ENCODE data around the gene CADPS2.

Gene CADPS2

DNA sequence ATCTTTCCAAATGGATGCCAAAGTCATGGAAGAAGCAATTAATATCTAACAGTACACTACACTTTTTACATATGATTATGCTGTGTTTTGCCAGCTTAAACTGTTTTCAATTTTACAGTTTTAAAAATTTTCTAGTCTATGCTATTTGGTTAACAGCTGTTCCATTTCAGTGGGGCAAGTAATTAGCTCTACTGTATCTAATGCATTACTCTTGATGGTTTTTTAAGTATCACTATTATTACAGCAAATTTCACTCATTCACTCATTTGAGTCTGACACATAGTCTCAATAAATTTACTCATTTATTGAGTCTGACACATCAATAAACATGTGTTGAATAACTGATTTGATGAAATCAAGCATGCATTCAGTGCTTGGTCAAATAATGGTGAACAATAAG, 343.1 kb downstream of the CADPS2 start:
- Histone ChIP-seq H3K27ac (ENCODE audit: low read depth, low read length, poor library complexity, severe bottlenecking) (no peak overlapping the region), H3K9me2 (ENCODE audit: low read depth, low read length) (no peaks in the 10 kb centered on the region), H3K36me3 (ENCODE audit: insufficient read depth, low read length) (no peaks in the 10 kb centered on the region), H3K9ac (ENCODE audit: low read length) (no peak overlapping the region), H3K27me3 (ENCODE audit: insufficient read depth, low read length) (no peaks in the 10 kb centered on the region), H3K4me2 (ENCODE audit: low read length) (no peak overlapping the region), H3F3A (ENCODE audit: insufficient read depth, low read length) (no peaks in the 10 kb centered on the region), H3K79me2 (ENCODE audit: insufficient read depth, low read length) (no peaks in the 10 kb centered on the region), H3K4me1 (ENCODE audit: insufficient read depth, low read length, severe bottlenecking) (peaks cover 9% of the 10 kb centered on the region), H3K9me3 (ENCODE audit: low read length) (no peaks in the 10 kb centered on the region), H2AFZ (ENCODE audit: low read length) (no peak overlapping the region), H3K4me3 (ENCODE audit: low read depth, low read length, poor library complexity, severe bottlenecking) (no peak overlapping the region), H4K20me1 (ENCODE audit: insufficient read depth, low read length) (no peaks in the 10 kb centered on the region)
- no peak for TF ChIP-seq EZH2 (IDR thresholded peaks at IDR 0.05; ENCODE audit: borderline replicate concordance, low read length)
- TF ChIP-seq, protein P1, sequence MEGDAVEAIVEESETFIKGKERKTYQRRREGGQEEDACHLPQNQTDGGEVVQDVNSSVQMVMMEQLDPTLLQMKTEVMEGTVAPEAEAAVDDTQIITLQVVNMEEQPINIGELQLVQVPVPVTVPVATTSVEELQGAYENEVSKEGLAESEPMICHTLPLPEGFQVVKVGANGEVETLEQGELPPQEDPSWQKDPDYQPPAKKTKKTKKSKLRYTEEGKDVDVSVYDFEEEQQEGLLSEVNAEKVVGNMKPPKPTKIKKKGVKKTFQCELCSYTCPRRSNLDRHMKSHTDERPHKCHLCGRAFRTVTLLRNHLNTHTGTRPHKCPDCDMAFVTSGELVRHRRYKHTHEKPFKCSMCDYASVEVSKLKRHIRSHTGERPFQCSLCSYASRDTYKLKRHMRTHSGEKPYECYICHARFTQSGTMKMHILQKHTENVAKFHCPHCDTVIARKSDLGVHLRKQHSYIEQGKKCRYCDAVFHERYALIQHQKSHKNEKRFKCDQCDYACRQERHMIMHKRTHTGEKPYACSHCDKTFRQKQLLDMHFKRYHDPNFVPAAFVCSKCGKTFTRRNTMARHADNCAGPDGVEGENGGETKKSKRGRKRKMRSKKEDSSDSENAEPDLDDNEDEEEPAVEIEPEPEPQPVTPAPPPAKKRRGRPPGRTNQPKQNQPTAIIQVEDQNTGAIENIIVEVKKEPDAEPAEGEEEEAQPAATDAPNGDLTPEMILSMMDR (IDR thresholded peaks at IDR 0.05; ENCODE audit: low read length): no peak

DNA sequence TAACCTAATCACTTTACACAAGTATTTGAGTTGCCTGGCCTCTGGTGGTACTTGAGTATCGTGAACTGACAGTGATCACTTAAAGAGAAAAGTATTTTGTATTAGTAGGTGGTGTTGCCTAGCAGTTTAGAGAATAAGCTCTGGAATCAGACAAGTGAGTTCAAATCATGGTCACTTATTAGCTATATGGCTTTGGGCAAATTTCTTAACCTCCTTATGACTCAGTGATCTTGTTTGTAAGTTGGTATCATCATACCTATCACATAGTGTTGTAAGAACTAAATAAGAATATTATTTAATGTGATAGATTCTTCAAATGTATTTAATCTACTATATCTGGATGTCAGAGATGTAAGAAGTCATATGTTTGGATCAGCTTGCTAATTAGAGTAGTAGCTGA, 351.2 kb downstream of the CADPS2 start:
- no peak overlapping the region for H2AFZ ChIP-seq (ENCODE audit: low read length)
- no peaks in the 10 kb centered on the region for H3K27me3 ChIP-seq (ENCODE audit: insufficient read depth, low read length)
- no peak overlapping the region for H3K9ac ChIP-seq (ENCODE audit: low read length)
- no peaks in the 10 kb centered on the region for H3K79me2 ChIP-seq (ENCODE audit: insufficient read depth, low read length)
- H3K27ac ChIP-seq (ENCODE audit: low read depth, low read length, poor library complexity, severe bottlenecking): no peak overlapping the region
- no peaks in the 10 kb centered on the region for H3F3A ChIP-seq (ENCODE audit: insufficient read depth, low read length)
- H3K4me2 ChIP-seq (ENCODE audit: low read length): no peak overlapping the region
- H3K36me3 ChIP-seq (ENCODE audit: insufficient read depth, low read length): no peaks in the 10 kb centered on the region
- no peak for TF ChIP-seq EZH2 (IDR thresholded peaks at IDR 0.05; ENCODE audit: borderline replicate concordance, low read length)
- TF ChIP-seq, protein P1 (IDR thresholded peaks at IDR 0.05; ENCODE audit: low read length): no peak
- H3K9me2 ChIP-seq (ENCODE audit: low read depth, low read length): no peaks in the 10 kb centered on the region
- no peak overlapping the region for H3K4me3 ChIP-seq (ENCODE audit: low read depth, low read length, poor library complexity, severe bottlenecking)
- H3K9me3 ChIP-seq (ENCODE audit: low read length): no peaks in the 10 kb centered on the region
- no peaks in the 10 kb centered on the region for H4K20me1 ChIP-seq (ENCODE audit: insufficient read depth, low read length)
- no peaks in the 10 kb centered on the region for H3K4me1 ChIP-seq (ENCODE audit: insufficient read depth, low read length, severe bottlenecking)

DNA sequence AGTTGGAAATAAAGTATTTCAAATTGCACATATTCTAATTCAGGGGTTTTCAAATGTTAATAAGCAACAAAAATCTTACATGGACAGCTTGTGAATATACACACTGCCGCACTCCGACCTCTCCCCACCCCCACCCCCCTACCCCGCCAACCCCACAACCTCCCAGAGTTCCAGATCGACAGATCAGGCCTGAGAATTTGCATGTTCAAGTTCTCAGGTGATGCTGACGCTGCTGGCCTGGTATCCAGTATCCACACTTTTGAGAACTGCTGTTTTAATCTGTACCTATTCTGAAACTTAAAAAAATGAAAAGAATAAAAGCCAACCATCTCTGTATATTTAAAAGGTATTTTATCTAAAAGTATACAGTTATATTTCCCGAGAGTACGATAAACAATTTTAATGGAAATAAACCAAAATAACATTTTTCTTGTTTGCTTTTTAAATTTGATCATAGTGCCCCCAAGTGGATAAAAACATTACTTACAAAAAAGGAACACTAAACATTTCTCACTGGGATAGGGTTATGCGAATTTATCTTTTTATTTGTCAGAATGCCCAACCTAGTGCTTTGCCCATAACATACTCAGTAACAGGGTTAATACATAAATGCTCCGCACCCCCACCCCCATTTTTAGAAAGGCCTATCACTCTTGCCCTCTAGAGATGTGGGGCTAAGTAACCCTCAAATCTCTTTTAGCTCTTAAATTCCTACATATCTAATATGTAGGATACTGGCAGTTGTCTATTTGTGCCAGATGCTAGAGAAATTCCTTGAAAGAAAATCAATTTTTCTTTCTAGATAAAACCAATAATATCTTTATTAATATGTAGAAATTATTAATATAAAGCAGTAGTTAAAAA, 353.6 kb downstream of the CADPS2 start:
- H3K36me3 ChIP-seq (ENCODE audit: insufficient read depth, low read length): no peaks in the 10 kb centered on the region
- H3F3A ChIP-seq (ENCODE audit: insufficient read depth, low read length): no peaks in the 10 kb centered on the region
- no peaks in the 10 kb centered on the region for H4K20me1 ChIP-seq (ENCODE audit: insufficient read depth, low read length)
- H3K4me1 ChIP-seq (ENCODE audit: insufficient read depth, low read length, severe bottlenecking): no peaks in the 10 kb centered on the region
- no peak overlapping the region for H2AFZ ChIP-seq (ENCODE audit: low read length)
- TF ChIP-seq, protein P1 (IDR thresholded peaks at IDR 0.05; ENCODE audit: low read length): peak; percentile 70
- TF ChIP-seq EZH2 (IDR thresholded peaks at IDR 0.05; ENCODE audit: borderline replicate concordance, low read length): no peak
- H3K79me2 ChIP-seq (ENCODE audit: insufficient read depth, low read length): no peaks in the 10 kb centered on the region
- no peak overlapping the region for H3K4me3 ChIP-seq (ENCODE audit: low read depth, low read length, poor library complexity, severe bottlenecking)
- H3K9me3 ChIP-seq (ENCODE audit: low read length): no peaks in the 10 kb centered on the region
- no peaks in the 10 kb centered on the region for H3K9me2 ChIP-seq (ENCODE audit: low read depth, low read length)
- no peak overlapping the region for H3K27ac ChIP-seq (ENCODE audit: low read depth, low read length, poor library complexity, severe bottlenecking)
- H3K4me2 ChIP-seq (ENCODE audit: low read length): no peak overlapping the region
- no peak overlapping the region for H3K9ac ChIP-seq (ENCODE audit: low read length)
- no peaks in the 10 kb centered on the region for H3K27me3 ChIP-seq (ENCODE audit: insufficient read depth, low read length)
